GM19452 (cell line): ENCODE results near the gene FAM163B.

Experiments used
- ATAC-seq: cut with Tn5 transposase; IDR thresholded peaks from one replicate; pipeline ENCODE4 v1.9.1; 2021; ENCODE audit not compliant: unreplicated experiment

FAM163B gene

DNA sequence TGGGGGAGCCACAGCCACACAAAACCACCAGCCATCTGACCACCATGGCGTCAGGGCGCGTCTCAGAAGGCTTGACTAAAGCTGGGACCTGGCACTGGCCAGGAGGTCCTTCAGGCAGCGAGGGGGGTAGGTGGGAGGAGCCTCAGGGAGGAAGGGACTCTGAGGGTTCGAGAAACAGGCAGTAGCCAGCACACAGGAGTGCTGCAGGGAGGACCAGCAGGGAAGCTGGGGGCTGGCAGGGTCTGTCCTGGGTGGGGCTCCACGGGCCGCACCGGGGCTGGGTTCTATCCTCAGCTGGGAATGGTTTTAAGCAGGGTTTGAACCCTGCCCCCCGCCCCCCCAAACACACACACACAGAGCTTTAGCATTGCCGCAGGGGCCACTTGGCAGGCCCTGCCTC lies 7.4 kb downstream of the FAM163B start:
- no peak for ATAC-seq

DNA sequence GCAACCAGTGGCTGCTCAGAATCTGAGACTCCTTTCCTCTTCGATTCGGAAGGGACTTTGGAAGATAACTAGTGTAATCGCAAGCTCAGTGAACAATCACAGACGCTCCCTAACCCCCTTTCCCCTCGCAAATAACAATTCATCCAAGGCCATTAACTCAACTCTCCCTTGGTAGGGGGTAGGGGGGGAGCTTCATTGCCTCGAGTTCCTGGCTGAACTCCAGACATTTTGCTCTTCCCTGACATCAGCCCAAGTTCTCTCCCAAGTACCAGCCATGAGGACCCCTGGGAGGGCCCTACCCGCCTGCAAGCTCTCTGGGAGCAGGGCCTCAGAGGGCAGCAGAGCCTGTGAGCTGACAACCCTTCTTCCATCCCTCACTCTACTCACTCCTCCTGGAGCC lies 8.4 kb downstream of the FAM163B start:
- no peak for ATAC-seq

DNA sequence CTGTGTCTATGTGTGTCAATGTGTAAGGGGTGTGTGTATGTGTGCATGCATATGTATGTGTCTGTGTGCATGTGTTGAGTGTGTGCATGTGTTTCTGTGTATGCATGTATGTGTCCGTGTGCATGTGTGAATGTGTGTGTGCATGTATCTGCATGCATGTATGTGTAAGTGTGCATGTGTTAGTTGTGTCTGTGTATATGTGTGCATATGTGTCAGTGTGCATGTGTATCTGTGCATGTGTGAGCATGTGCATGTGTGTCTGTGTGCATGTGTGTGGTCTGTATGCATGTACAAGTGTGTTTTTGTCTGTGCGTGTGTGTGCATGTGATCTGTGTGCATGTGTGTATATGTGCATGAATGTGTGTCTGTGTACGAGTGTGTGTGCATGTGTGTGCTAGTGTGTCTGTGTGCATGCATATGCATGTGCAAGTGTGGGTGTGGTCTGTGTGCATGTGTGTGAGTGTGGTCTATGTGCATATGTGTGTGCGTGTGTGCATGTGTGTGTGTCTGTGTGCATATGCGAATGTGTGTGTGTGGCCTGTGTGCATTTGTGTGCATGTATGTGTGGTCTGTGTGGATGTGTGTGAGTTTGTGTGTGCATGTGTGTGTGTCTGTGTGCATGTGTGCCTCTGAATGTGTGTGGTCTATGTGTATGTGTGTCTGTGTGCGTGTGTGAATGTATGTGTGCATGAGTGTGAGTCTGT lies 9.6 kb downstream of the FAM163B start:
- ATAC-seq: no peak

DNA sequence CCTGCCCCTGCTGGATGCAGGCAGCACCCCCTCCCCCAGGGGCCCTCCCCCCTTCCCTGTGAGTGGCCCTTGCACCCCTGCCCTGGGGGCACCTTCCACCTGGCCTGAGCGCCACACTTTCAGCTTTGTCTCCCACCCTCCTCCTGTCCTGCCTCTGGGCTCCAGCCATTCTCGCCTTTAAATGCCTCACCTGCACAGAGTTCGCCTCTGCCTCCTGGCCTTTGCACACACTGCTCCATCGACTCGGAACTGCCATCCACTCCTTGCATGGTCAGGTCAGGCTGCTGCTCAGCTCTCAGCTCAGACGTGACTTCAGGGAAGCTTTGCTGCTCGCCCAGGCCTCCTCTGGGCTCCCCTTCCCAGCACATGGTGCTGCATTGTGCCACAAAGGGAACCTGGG lies 10.2 kb downstream of the FAM163B start:
- no peak for ATAC-seq

DNA sequence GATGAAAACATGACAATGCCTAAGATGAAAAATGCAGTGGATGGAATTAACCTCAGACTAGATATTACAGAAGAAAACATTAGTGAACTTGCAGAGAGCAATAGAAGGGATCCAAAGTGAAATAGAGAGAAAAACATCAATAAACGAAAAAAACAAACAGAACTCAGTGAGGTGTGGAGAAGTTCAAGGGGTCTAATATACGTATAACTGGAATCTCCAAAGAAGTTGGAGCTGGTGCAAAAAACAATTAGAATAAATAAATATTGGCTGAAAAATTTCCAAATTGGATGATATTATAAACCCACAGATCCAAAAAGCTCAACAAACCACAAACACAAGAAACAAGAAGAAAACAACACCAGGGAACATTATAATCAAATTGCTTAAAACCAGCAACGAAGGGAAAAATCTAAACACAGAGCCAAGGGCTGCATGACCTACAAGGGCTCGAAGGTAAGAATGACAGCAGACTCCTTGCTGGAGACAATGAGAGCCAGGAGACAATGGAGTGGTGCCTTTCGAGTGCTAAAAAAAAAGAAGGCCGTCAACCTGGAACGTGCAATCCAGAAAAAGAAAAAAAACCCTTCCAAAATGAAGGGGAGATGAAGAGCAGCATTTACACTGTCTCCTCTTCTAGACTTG lies 11.8 kb downstream of the FAM163B start:
- no peak for ATAC-seq

DNA sequence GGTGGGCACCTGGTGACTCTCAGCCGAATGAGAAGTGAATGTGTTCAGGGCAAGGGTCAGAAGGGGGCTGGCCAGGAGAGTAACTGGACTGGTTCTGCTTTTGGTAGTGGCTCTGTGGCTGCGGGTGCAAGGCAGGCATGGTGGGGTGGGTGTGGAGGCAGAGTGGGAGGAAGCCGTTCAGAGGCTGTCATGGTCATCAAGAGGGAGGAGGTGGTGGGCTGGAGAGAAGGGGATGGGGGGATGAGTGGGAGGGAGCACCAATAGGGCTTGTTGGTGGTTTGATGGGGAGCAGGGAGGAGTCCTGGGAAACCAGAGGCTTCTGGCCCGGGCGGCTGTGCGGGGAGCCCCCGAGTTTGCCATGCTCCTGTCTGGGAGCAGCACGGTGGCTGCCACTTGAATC lies 13.3 kb downstream of the FAM163B start:
- no peak for ATAC-seq

DNA sequence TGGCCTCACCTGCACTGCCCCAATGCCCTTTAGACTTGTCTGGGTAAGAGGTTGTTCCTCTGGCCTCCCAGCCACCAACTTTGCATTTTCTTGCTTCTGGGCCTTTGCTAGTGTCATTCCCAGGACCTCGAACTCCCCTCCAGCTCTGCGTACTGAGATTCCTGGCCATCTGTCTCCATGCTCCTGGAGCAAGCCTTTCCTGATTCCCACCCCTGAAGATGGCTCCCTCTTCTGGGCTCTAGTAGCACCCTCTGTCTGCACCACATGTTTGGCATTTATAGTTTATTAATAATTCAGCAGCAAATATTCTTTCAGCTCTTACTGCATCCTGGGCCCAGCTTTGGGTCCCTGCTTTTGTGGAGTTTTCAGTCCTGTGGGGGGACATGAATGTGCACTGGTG lies 14.9 kb downstream of the FAM163B start:
- no peak for ATAC-seq

DNA sequence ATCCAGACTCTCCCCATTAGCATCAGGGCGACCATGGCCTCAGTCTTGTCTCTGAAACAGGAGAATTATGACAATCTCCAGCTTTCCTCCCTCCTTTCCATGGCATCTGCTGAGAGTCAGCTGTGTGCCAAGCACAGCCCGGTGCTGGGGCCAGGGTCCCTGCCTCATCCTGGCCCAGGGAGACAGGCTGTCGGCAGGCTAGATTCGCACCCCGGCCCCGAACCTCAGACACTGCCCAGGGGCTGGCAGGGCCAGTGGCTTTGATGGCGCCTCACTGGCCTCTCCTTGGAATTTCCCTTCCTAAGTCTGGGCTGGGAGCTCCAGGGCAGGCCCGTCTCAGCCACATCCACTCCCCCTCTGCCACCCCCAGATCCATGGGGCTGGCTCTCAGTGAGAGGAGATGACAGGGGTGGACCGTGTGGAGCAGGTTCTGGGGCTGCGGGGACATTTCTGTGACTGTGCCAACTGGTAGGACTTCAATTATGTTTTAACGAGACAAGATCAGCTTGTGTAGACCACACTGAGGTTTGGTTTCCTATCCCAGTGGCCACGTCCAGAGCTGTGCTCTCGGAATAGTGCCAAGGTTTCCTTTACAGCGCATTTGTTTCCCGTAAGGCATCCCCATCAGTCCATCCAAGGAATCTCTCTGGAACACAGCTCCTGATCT lies 15.5 kb downstream of the FAM163B start:
- ATAC-seq: no peak

DNA sequence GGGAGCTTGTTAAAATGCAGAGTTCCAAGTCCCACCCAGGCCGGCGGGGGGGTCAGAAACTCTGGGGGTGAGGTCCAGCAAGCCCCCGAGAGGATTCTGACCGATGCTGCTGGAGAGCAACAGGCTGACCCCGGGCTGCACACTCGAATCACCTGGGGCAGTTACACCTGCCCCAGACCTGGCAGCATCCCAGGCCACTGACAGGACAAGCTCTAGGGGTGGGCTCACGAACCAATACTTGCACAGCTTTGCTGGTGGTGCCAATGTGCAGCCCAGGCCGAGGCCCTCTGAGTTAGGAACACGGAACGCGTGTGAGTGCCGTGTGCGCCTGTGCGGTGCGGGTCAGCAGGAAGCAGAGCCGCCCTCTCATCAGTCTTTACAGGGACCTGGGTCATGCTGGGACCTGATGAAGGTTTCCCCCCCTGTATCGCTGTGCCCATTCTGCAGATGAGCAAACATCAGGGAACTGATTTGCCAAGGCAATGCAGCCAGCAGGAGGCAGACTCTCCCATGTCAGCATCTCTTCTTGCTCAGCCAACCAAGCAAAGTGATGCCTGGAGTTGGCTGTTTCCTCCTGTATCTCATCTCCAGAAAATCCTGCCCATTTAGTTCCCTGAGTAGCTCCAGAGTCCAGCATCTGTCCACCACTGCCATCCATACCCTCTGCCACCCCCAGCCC lies 16.3 kb downstream of the FAM163B start:
- no peak for ATAC-seq

DNA sequence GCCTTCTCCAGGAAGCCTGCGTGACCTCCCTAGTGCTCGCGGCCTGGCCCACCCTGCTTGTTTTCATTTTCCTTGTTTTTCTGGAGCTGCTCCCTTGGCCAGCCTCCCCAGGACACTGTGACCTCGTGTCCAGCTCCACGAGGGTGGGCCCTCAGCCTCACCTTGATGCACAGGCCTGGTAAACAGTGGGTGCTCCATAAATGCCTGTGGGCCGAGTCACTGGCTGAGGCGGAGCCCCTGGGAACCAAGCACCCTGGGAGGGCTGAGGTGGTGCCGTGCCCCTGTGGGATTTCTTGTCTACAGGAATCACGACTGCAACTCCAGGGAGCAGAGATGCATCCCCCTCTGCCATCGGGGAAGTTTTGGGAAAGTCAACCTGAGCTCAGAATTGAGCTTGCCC lies 17.2 kb downstream of the FAM163B start:
- ATAC-seq: no peak

DNA sequence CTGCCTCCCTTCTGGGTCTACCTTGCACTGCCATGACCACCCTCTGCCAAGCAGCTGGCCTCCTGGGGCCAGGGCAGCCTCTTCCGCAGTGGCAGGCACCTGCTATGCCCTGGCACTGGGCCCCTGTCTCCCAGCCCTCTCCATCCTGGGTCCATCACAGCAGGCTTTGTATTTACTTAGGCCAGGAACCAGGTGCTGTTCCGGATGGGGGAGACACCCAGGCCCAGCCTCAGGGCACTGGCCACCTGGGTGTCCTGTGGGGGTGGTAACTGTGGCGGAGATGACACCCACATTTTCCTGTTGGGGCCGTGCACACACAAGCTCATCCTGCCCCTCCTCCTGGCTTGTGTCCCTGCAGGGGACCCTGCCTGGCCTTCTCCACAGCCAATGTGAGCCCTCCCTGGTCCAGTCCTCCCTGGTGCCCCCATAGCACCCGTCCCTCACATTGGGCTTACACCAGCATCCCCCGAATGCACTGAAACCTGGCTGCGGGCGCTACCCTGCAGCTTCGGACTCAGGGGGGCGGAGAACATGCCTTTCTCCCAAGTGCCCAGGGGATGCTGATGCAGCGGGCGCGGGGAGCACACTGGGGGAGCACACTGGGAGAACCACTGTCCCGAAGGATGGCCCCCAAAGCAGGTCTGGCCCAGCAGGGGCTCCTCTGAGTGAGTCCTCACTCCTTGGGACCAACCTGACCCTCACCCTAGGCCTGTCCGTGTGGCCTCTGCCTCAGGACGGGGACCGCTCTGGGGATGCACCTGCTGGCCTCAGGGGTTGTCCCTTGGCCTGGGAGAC lies 17.9 kb downstream of the FAM163B start:
- no peak for ATAC-seq

DNA sequence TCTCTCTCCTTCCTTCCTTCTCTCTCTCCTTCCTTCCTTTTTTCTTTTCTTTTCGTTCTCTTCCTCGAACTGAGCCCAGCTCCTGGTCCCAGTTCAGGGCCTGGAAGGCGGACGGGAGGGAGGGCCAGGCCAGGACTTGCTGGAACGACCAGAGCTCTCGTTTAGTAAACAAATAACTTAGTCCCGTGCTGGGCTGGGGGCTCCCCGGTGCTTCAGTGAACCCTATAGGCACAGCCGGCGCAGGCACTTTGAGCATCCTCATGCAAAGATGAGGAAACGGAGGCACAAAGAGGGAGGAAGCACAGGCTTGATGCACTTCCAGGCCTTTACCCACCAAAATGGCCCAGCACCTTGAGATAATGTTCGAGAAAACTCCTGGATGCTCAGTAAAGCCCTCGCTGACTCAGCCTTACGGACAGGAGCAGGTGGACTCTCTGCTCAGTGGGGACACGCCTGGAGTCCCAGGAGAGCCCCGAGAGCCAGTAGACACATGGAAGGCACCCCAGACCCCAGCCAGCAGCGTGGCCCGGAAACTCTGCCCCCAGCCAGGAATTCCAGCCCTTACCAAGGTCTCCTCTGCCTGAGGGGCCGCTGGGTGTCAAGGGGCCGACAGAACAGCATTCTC lies 18.8 kb downstream of the FAM163B start:
- ATAC-seq: no peak

DNA sequence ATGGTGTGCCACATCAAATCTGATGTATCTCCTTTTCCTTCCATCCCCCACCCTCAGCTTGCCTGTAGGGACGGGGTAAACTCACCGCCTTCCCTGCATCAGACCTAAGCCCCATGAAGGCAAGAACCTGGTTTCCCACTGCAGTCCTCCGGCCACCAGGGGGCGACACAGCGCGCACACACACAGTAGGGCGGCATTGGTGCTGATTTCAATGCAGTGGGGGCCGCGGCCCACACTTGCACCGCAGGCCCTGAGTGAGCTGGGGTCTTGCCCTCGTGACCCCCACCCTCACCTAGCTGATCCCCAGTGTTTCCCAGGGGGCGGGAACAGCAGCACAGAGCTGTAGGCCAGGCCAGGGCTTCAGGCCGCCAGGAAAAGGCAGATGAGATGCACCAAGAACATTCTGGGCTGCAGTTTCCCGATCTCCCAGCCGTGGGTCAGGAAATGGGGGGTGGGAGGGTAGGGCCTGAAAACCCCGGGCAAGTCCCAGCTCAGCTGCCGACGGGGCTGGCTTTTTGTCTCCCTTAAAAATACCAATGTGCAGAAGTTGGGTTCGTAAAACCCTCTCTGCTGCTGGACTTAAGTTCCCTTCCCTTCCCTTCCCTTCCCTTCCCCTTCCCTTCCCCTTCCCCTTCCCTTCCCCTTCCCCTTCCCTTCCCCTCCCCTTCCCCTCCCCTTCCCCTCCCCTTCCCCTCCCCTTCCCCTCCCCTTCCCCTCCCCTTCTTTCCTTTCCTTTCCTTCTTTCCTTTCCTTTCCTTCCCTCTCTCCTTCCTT lies 19.5 kb downstream of the FAM163B start:
- no peak for ATAC-seq

DNA sequence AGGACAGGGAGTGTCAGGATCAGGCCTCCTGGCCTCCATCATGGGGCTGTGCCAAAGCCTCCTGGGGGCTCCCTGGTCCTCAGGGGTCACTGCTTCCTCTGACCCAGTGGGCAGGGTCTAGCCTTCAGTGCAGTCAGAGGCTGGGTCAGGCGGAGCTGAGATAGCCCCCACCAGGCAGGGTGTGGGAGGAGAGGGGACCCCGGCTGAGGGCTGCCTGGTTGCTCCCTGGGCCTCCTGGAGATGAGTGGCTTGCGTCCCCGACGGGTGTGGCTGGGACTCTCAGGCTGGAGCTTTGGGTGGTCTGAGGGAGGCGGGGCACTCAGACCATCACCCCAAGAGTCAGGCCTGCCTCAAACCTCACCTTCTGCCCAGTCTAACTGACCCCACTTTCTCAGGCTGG lies 21.7 kb downstream of the FAM163B start:
- ATAC-seq: no peak

DNA sequence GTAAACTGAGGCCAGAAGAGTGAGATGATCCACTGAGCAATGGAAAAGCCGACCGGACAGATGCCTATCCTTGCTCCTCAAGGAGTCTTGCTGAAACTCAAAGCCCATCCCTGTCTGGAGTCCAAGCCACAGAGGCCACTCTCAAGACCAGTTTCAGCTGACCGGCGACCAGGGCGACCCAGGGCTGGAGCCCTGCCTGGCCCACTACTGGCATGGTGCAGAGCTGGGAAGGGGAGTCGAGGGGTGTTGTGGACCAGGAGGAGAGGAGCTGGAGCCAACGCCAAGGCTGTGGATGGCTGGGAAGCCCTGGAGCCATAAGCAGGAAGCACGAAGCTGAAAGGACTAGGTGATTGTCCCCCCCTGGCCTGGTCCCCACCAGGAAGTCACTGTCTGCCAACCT lies 22.1 kb downstream of the FAM163B start:
- ATAC-seq: no peak

DNA sequence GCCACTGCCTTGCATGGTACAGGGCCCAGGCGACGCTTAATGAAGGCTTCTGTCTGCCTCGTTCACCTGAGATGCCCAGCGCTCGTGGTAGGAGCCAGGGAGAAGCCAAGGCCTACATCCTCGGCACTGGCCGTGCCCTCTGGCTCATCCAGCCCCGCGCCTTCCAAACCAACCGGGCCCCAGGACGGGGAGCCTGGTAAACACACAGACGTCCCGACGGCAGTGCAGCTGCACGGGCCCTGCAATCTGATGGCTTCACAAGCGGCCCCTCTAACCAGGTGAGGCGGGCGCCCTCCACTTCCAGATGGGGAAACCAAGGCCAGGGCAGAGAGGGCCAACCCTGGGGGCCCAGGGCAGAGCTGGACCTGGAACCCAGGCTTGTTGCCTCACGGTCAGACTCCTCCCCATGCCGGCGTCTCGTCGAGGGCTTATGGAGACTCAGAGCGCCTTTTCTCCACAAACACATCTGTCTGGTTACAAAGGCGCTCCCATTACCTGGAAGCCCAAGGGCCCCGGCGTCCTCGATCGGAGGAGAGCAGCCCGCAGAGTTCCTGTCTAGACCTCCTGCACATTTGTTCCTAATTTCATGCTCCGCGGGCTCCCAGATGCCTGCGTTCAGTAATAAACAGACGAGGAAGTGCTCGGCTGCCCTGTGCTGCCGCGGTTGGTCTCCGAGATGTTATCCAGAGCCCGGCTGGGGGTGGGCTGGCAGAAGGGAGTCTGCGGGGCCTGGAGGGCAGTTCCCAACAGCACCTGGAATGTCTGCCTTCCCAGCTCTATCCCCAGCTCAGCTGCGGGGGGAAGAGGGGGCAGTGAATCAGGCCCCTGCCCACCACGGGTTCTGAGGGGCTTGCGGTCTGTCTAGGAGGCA lies 23.5 kb downstream of the FAM163B start:
- ATAC-seq: no peak

DNA sequence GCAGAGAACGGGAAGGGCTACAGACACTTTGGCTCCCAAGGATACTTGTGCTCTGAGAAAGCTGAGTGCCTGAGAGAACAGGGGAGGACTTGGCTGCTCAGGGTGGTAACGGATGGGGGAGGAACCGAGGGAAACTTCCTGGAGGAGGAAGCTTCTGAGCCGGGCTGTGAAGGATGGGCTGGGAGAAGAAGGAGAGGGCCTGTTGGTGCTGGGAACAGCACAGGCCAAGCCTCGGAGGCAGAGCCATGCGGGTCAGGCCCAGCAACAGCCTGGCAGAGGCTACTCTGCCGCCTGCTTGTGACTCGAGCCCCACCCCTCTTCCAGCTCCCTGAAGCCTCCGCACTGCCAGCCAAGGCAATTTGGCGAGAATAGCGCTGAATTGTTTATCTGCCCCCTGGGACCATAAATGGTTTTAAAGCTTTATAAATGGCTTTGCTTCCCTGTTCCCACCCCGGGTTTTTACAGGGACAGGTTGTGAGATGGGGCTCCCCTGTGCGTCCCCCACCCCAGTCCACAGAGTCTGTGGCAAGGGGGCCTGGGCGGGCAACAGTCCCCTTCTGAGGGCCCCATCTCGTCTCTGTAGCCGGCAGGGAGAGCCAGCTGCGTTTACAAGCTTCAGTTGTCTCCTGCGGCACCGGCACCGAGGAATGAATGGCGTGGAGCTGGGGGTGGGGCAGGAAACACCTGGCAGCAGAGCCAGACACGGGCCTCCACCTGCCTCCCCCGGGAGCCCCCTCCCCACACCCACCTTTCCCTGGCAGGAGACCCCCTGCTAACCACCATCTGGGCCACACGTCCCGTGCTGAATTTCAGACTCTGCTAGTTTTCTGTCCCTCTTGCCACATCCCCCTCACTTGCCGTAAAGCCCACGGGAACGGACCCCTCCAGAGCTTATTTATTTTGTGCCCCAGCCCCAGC lies 24.4 kb downstream of the FAM163B start:
- no peak for ATAC-seq

DNA sequence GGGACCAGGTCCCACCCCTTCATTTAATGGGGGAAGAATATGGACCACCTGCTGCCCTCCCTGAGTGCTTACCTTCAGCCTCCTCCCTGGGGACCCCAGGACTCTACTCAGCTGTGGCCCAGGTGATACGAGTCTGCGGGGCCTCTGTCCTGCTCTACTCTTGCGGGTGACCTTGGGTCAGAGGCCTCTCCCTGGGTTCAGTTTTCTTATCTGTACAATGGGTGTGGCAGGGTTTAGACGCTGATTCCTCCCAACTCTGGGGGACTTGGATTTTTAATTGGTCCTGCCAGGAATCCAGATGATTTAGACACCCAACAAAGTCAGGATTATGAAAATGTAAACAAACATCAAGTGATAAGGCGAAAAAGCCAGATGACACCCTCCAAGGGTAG lies 25.0 kb downstream of the FAM163B start:
- ATAC-seq: no peak
